Stimulated activated CD8-positive, alpha-beta memory T cell treated with anti-CD3 and anti-CD28 coated beads, Interleukin-4, amount 100 ng/mL, for 1 hour (primary cell): ENCODE data around the gene FRMD1.

Experiments used
- DNase-seq, 2 donors: peaks; one replicate each; pipeline ENCODE4 v3.0.0-alpha.2; 2020; ENCODE audit warnings: low read depth in 2 of 2, low spot score in 1 of 2

The FRMD1 gene

DNA sequence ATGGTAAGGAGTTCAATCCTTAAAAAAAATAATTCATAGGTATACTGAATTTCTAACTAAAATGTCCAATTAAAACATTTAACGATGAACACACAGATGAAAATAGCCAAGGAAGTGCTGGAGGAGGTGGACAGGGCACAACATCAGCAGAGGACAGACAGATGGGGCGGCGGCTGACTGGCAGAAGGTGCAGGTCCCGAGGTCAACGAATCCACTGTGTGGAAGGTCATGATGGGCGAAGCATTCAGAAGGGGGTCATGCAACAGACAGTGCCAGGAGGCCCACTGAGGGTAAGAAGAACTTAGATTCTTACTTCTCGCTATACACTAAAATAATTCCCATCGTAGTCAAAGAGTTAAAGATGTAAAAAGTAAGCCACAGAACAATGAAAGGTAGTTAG is 34.2 kb upstream of the FRMD1 start:
- no peak for DNase-seq

DNA sequence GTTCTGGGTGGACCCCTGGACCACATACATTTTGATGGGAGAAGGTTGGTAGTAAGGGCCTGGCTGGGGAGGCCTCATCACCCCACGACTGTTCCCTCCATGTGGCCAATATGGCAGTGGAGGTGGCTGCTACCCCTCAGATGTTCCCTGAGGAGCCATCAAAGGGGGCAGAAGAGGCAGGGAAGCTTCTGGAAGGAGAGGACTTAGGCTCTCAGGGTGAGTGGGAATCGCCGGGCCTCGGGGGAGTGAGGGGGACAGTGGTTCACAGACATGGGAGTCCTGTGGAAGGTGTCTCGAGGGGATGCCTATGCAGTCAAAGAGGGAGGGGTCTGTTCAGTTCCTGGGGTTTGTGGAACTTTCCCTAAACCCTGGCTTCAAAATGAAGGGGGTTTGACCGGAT is 32.9 kb upstream of the FRMD1 start:
- no peak for DNase-seq

GRCh38 chr6:168110437-168110836 is 31.4 kb upstream of the FRMD1 start:
- DNase-seq: no peak

GRCh38 chr6:168109171-168109570 is 30.2 kb upstream of the FRMD1 start:
- DNase-seq: no peak

DNA sequence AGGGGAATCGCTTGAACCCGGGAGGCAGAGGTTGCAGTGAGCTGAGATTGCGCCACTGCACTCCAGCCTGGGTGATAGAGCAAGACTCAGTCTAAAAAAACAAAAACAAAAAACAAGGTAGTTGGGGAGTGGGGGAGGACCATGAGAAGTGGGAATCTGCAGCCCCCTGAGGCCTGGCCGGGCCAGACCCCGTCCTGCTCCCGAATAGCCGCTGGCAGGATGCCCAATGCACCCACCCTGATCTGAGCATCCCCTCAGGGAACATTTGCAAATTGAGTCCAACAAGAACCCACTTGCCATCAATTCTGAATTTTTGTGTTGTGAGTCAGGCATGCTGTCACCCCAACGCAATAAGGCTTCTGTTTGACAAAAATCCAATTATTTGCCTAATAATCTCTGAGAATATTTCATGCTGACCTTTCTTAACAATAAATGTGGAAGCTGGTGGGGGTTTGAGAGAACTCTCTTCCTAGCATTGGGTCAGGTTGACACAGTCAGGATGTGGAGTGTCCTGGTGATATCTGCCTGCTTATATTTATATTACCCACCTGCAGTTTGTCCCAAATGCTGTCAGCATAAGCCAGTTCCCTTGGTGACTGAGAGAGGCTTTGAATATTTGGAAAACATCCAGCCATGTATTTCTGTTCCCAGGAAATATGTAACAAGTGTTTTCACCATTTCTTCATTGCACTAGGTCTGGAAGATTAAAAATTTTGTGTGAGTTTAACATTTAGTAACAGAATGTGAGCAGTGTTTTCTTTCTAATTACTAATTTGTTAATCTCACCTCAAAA is 28.4 kb upstream of the FRMD1 start:
- no peak for DNase-seq

GRCh38 chr6:168106633-168107005 is 27.6 kb upstream of the FRMD1 start:
- no peak for DNase-seq

DNA sequence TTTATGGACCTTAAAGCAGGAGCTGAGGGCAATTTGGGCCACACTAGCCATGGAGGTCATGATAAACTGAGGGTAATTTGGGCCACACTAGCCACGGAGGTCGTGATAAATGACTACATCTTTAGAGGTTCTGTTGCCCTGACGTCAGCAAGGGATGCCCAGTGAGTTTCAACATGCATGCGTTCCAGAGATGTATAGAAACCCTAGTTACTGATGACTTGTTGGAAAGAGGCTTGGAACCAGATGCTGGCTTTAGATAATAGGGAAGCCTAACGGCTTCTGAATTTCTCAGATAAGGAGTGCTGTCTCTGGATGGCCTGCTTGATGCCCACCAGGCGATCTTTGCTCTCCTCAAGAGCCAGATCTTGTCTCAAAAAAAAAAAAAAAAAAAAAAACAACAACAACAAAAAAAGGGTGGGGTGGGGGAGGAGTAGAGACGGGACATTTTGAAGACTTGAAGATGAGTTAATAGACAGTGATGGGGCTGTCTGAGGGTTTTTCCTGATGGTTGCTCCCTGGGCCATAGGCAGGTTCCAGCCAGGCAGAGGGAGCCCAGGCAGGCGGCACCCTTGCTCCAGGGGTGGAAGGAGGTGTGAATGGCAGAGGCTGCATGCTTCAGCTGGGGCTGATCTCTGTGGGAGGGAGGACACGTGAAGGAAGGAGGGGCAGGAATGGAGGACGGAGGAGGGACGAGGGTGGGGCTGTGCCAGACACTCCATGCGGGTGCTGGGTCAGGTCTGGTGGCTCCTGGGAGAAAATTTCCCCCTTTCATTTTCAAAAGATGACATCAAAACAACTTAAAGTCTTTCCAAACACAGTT is 27.0 kb upstream of the FRMD1 start:
- DNase-seq: no peak

DNA sequence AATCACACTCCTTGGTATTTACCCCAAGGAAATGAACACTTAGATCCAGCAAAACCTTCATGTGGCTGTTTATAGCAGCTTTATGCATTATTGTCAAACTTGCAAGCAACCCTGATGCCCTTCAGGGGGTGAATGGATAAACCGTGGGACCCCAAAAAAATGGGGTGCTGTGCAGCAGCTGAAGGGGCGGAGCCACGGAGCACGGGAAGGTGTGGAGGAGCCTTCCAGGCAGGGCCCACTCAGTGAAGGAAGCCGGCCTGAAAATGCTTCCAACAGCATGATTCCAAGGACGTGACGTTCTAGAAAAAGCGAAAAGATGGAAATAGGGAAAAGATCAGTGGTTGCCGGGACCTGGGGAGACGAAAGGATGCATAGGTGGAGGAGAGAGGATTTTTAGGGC is 25.6 kb upstream of the FRMD1 start:
- no peak for DNase-seq

DNA sequence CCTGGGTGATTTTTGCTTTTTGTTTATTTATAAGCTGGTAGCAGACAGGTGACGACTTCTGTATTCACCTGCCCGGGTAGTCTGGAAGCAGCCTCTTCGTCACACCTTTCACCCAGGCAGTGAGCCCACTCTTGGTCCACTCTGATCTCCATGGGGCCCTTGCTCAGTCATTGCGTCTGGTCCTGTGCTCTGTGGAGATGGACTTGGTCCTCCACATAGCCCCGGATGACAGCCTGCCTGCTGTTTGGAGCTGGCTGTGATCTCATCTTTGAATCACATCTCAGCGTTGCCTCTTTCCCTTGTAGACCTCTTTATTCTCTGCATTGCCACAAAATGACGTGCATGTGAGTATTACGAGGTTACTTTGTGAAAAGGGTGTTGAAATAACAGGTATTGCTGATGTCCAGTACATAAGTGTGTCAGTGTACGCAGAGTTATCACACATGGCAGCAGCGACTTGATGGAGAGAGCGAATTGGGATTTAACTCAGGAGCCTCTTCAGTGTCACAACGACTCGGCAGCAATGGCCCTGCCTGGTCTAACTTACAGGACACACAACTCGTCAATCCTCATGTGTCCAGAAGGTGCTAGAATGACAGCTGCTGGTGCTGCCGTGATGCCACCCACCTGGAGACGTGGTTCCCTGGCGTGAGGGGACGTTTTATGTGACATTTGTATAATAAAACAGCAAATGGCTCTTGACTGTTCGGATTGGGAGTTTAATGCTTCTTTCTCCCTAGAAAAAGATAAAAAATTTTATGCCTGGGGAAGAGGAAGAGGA is 24.2 kb upstream of the FRMD1 start:
- no peak for DNase-seq

DNA sequence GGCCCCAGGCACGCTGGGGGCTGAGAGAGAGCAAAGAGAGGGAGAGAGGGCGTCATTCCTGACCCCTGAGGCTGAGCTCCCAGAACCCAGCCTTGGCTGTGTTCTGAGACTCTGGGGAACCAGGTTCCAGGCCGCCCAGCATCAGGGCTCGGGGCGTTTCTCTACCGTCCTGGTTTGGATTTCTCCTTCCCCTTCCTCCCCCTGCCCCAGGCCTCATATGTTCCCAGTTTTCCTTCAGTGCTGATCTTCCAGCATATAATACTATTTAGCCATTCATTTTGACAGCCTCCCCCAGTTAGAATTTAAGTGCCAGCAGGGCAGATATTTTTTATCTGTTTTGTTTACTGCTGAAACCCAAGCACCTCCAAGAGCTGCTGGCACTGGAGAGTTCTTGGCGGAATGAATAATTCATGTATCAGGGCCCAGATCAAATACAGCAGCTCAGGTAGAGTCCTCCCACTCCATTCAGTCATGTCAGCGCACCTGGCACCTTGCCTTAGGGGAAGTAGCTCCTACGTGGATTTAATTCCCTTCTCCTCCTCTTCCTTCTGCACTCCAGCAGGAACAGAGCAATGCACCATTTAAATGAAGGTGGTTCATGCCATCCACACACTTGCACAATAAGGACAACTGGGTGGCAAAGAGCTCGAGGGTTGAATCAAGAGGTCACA is 23.4 kb upstream of the FRMD1 start:
- DNase-seq: no peak

DNA sequence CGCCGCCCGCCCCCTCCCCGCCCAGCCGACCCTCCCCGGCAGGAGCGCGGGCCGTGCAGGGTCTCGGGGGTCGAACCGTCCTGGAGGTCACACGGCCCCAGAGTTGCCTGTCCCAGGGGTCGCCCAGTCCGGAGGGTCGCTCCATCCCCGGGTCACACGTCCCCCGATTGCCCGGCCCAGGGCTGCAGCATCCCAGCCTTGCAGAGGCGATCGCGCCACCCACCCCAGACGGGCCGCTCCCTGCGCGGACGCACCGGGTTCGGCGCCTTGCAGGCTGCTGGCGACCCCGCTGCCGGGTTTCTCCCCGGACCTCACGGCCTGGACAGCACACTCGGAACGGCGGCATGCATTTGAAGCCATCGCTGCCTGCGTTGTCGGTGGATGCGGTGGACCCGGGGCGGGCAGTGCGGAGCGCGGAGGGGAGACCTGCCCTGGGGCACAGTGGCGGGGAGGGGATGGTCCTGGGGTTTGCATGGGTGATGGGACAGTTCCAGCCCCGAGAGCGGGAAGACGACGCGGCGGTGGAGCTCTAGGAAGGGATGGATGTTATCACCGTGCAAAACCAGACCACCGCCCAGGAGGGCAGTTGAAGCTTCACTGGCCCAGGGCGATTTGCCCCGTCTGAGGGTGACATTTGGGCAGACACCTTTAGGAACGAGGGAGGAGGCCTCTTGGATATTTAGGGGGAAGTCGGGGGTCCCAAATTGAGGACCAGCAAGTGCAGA is 22.7 kb upstream of the FRMD1 start:
- DNase-seq: no peak

DNA sequence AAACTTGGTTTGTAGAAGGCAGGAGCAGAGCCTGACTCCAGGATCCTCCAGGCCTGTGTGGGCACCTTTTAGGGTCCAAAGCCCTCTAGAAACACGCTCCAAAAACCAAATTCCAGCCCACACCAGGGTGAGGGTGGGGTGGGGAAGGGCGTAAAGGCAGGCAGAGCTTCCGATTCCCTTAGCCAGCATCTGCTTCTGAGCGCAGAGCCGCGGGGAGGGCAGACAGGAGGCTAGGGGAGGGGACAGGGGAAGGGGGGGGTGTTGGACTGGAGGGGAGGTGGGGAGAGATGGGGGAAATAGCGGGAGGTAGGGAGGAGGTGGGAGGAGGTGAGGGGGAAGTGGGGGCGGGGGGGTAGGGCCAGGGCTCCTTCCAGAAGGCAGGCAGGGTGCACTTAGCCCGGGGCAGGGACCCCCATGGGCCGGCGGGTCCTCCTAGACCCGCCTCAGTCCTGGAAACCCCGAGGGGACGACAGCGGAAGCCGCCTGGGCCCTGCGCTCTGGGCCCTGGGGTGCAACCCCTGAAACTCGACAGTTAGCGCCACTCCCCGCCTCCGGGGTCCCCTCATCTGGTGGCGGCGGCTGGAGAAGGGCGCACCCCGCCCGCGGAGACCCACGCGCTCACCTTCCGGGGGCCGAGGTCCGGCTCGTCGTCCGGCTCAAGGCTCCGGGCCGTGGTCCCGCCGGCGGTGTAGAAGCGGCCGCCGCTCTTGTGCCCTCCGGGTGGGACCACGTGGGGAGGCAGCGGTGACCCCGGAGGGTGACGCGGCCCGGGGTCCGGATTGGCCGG is 22.0 kb upstream of the FRMD1 start:
- DNase-seq: no peak

DNA sequence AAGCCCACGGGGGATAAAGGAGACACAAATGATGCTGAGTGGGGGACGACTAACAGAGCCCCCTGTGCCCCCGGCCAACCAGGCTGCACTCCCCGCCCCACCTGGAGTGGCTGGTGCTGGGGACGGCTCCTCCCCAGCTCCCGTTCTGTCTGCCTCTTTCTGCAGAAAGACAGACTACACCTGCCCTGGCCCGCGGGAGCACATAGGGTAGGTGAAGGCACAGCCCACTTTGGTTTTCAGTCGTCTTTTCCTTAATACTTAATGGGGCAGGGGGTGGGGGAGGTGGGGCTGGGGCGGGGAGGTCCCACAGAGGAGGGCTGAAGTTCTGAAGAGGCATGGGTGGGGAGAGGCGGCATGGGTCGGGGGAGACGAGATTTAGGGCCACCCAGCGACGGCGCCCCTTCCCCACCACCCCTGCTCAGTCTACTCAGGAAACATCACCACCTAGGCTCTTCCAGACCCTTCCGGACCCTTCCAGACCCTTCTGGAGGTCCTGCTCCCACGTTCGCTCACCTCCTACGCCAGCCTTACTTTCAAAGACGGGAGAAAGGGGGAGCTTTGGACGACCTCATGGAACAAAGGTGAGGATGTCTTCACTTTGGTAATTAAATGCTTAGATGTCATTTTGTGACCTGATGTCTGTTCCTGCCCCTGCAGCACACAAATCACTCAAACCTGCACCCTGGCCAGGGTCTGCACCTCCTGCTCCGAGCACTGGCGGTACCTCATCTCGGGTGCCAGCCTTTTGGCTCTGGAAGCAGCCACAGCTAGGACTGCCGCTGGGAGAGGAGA is 21.2 kb upstream of the FRMD1 start:
- DNase-seq: no peak

DNA sequence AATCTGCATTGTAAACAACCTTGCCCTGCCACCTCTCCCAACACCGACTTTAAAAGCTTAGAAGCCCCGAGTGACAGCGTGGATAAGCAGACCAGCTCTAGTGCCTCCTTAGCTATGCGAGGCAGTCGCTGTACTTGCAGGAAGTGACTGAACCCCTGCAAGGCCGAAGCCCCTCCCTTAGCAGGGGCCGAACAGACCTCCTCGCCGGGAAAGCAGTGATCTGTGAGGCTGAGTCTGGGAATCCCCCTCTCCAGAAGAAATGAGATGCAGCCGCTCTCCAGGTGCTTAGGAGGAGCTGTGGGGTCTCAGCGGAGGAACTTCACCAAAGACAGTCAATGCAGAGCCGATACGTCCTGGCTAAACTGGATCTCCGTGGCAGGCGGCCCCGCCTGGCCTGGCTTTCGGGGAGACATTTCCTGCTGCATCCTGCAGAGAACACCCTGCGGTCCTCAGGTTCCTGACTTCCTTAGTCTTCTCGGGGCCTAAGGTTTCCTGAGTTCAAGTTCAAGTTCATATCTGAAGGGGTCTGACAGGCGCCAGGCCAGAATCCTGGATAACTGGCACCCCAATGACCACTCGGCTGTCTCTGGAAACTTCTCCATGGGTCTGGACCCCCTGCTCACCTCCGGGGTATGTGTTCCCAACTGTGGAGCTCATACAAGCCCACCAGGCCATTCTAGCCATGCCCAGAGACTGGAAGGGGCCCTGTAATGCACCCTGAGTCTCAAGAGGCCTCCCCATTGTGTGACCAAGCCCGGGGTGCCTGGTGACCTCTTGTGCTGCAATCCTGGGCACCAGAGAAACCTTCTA is 20.4 kb upstream of the FRMD1 start:
- no peak for DNase-seq

GRCh38 chr6:168098431-168098861 is 19.4 kb upstream of the FRMD1 start:
- no peak for DNase-seq

DNA sequence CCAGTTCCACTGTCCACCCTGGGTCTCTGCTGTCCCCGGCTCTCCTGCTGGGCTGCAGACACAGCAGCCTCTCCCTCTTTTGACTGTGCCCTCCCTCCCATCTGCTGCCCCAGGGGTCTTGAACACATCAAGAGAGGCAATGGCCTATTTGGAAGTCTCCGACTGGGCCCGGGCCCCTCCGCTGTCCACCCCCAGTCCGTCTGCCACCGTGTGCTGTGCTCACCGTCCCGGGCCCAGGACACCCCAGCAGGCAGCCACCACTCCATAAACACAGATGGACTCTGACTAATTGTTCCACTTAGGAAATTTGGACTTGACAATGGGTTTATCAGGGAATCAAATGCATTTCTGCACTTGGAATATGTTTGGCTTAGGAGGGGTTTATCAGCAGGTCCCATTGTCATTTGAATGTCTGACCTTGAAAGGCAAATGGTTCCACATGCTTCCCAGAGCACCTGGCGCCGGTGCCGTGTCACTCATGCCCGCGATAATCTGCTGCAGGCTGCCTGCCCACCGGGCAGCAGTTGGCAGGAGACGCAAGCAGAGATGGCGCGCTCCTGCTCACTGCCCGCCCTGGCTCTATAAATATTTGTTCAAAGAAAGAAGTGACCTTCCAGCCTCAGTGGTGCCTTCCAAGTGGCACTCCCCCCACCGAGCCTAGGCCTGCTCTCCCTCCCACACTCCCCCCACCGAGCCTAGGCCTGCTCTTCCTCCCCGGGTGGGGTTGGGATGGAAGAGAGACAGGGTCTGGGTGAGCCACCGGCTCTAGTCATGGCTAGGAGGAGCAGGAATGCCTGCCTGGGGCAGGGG is 18.8 kb upstream of the FRMD1 start:
- DNase-seq: no peak

DNA sequence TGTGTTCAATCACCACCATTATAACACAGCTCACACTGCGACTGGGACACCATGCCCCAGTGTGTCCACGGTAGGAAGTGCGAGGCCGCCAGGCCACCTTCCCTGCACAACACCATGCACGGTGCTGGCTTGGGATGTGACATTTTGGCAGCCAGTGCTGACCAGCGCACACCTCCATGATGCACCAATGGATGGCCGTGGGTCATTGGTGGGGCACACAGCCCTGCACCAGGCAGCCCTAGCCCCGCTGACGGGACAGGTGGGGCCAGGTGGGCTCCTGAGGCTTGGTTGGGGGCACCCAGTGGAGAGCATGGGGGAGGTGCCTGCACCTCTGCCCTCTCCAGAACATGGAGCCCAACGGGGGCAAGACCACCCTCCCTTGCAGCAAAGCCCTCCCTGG is 18.2 kb upstream of the FRMD1 start:
- DNase-seq: no peak
